ENCODE results near the gene MYH6. TPM values are rescaled to one million over a fixed set of nuclear protein-coding genes. Genes with fewer than 3 reads are reported as not detected.

MYH6 gene
- total RNA-seq, 2 experiments from 2014 or later: 0.05 TPM; not detected in 1

- Mint-ChIP-seq H3K4me1 (ENCODE audit: low read depth) (peaks cover 5% of the 10 kb centered on the region), H3K27me3 (peaks cover 30% of the 10 kb centered on the region), H3K27ac (no peak within 1 kb of the TSS), H3K4me3 (peak within 1 kb of the TSS; percentile 61), H3K9me3 (no peaks in the 10 kb centered on the region), H3K36me3 (peaks cover 2% of the 10 kb centered on the region)
- ChIA-PET POLR2A (no interaction called here), CTCF (interaction anchor here (0.5 to 1.1 kb wide), 7 partner anchors 9 to 945 kb away, joined by 3 to 6 read pairs (median 3); no protein-coding TSS in a partner anchor)
- intact Hi-C loops (cut with micrococcal nuclease): no loop called here
- DNase-seq: peak; percentile 68
These were observed 55.3 kb downstream of the MYH6 start, which contains the start of gene SLC22A17 for GRCh38 chr14:23352506-23353432. SLC22A17 (minus strand) TSS chr14:23352887.

- Mint-ChIP-seq H3K36me3 (peaks cover 2% of the 10 kb centered on the region), H3K9me3 (no peaks in the 10 kb centered on the region), H3K27me3 (peaks cover 30% of the 10 kb centered on the region), H3K27ac (no peak overlapping the region), H3K4me1 (ENCODE audit: low read depth) (peaks cover 5% of the 10 kb centered on the region), H3K4me3 (peak overlapping the region; percentile 61)
- ChIA-PET POLR2A (no interaction called here), CTCF (interaction anchor here (0.6 to 1.1 kb wide), 4 partner anchors 10 to 946 kb away, joined by 3 to 4 read pairs (median 3); no protein-coding TSS in a partner anchor)
- intact Hi-C loops (cut with micrococcal nuclease): no loop called here
- no peak for DNase-seq
These were observed 56.2 kb downstream of the MYH6 start for GRCh38 chr14:23351681-23352505.

- Mint-ChIP-seq H3K4me3 (no peak overlapping the region), H3K27me3 (peaks cover 24% of the 10 kb centered on the region), H3K27ac (no peak overlapping the region), H3K36me3 (peaks cover 2% of the 10 kb centered on the region), H3K4me1 (ENCODE audit: low read depth) (peaks cover 5% of the 10 kb centered on the region), H3K9me3 (no peaks in the 10 kb centered on the region)
- ChIA-PET POLR2A (no interaction called here), CTCF (no interaction called here)
- DNase-seq: no peak
- intact Hi-C loops (cut with micrococcal nuclease): no loop called here
These were observed 58.8 kb downstream of the MYH6 start for GRCh38 chr14:23349156-23349845.

GRCh38 chr14:23348297-23348655 is 59.8 kb downstream of the MYH6 start:
- H3K4me1 Mint-ChIP-seq (ENCODE audit: low read depth): peaks cover 5% of the 10 kb centered on the region
- ChIA-PET CTCF (no interaction called here), POLR2A (no interaction called here)
- H3K9me3 Mint-ChIP-seq: no peaks in the 10 kb centered on the region
- no peak for DNase-seq
- H3K4me3 Mint-ChIP-seq: no peak overlapping the region
- H3K27ac Mint-ChIP-seq: no peak overlapping the region
- intact Hi-C loops (cut with micrococcal nuclease): no loop called here
- H3K36me3 Mint-ChIP-seq: peaks cover 2% of the 10 kb centered on the region
- H3K27me3 Mint-ChIP-seq: peaks cover 15% of the 10 kb centered on the region

- Mint-ChIP-seq H3K4me1 (ENCODE audit: low read depth) (peaks cover 2% of the 10 kb centered on the region), H3K4me3 (no peak overlapping the region), H3K9me3 (no peaks in the 10 kb centered on the region), H3K36me3 (peaks cover 2% of the 10 kb centered on the region), H3K27ac (no peak overlapping the region), H3K27me3 (peaks cover 12% of the 10 kb centered on the region)
- DNase-seq: no peak
- ChIA-PET CTCF (no interaction called here), POLR2A (no interaction called here)
- intact Hi-C loops (cut with micrococcal nuclease): no loop called here
These were observed 60.4 kb downstream of the MYH6 start for GRCh38 chr14:23347406-23348296.

- POLR2A ChIA-PET: interaction anchor here (1.1 kb wide), 1 partner anchor 252 kb away, joined by 3 read pairs; the partner anchor contains the start of genes ACIN1 and C14orf119
- Mint-ChIP-seq H3K4me3 (no peak overlapping the region), H3K36me3 (peaks cover 2% of the 10 kb centered on the region), H3K27ac (no peak overlapping the region), H3K27me3 (peaks cover 12% of the 10 kb centered on the region), H3K4me1 (ENCODE audit: low read depth) (peaks cover 2% of the 10 kb centered on the region), H3K9me3 (no peaks in the 10 kb centered on the region)
- DNase-seq: no peak
- intact Hi-C loops (cut with micrococcal nuclease): no loop called here
- CTCF ChIA-PET: interaction anchor here (1.2 kb wide), 1 partner anchor 226 kb away, joined by 4 read pairs; no protein-coding TSS in a partner anchor
These were observed 61.2 kb downstream of the MYH6 start for GRCh38 chr14:23346693-23347405.

- Mint-ChIP-seq H3K4me3 (no peak overlapping the region), H3K36me3 (peaks cover under 1% of the 10 kb centered on the region), H3K4me1 (ENCODE audit: low read depth) (no peaks in the 10 kb centered on the region), H3K9me3 (no peaks in the 10 kb centered on the region), H3K27ac (no peak overlapping the region), H3K27me3 (peaks cover 9% of the 10 kb centered on the region)
- ChIA-PET POLR2A (interaction anchor here (1.1 kb wide), 1 partner anchor 251 kb away, joined by 3 read pairs; the partner anchor contains the start of genes ACIN1 and C14orf119), CTCF (interaction anchor here (1.2 to 1.6 kb wide), 2 partner anchors 19 to 226 kb away, joined by 4 to 7 read pairs; no protein-coding TSS in a partner anchor)
- no peak for DNase-seq
- intact Hi-C loops (cut with micrococcal nuclease): no loop called here
These were observed 61.9 kb downstream of the MYH6 start for GRCh38 chr14:23345987-23346692.

- no peak overlapping the region for H3K27ac Mint-ChIP-seq
- intact Hi-C loops (cut with micrococcal nuclease): no loop called here
- peaks cover 1% of the 10 kb centered on the region for H3K36me3 Mint-ChIP-seq
- ChIA-PET CTCF (interaction anchor here (1.6 to 1.9 kb wide), 2 partner anchors 18 to 35 kb away, joined by 4 to 7 read pairs; no protein-coding TSS in a partner anchor), POLR2A (no interaction called here)
- H3K27me3 Mint-ChIP-seq: peaks cover 4% of the 10 kb centered on the region
- H3K4me1 Mint-ChIP-seq (ENCODE audit: low read depth): no peaks in the 10 kb centered on the region
- no peak for DNase-seq
- H3K9me3 Mint-ChIP-seq: peaks cover 3% of the 10 kb centered on the region
- no peak overlapping the region for H3K4me3 Mint-ChIP-seq
These were observed 63.6 kb downstream of the MYH6 start for GRCh38 chr14:23344481-23344880.

GRCh38 chr14:23339506-23340268 is 68.4 kb downstream of the MYH6 start:
- Mint-ChIP-seq H3K4me1 (ENCODE audit: low read depth) (no peaks in the 10 kb centered on the region), H3K27me3 (peaks cover 9% of the 10 kb centered on the region), H3K9me3 (peaks cover 3% of the 10 kb centered on the region), H3K4me3 (no peak overlapping the region), H3K36me3 (peaks cover 1% of the 10 kb centered on the region), H3K27ac (no peak overlapping the region)
- ChIA-PET POLR2A (no interaction called here), CTCF (interaction anchor here (1.6 kb wide), 1 partner anchor 12 kb away, joined by 4 read pairs; no protein-coding TSS in a partner anchor)
- intact Hi-C loops (cut with micrococcal nuclease): no loop called here
- DNase-seq: no peak
